Astrocyte of the spinal cord (primary cell): ENCODE measurements around the gene IFITM5.

Source experiments
- DNase-seq: peaks from one replicate; pipeline ENCODE4 v3.0.0; 2011; ENCODE audit warnings: low read depth, low spot score
- H3K4me3 ChIP-seq: 2 replicates; pipeline ENCODE4 v1.5.1; 2011; ENCODE audit warnings: low read depth, mild to moderate bottlenecking, low read length, moderate library complexity
- CTCF ChIP-seq: IDR thresholded peaks from 2 replicates; pipeline ENCODE4 v1.5.1; 2012; ENCODE audit warnings: low read depth, mild to moderate bottlenecking, low read length, inconsistent platforms
- in situ Hi-C: cut with HindIII; loops from 2 replicates; pipeline ENCODE4 v1.10.0; 2017; ENCODE audit warnings: low sequenced_read_pairs

Gene IFITM5

GRCh38 chr11:266676-267439, 32.5 kb downstream of the IFITM5 start:
- no peak for TF ChIP-seq CTCF
- H3K4me3 ChIP-seq = no peak overlapping the region
- no peak for DNase-seq
- in situ Hi-C loops = no loop called here

- DNase-seq = no peak
- no peak overlapping the region for H3K4me3 ChIP-seq
- in situ Hi-C loops = no loop called here
- TF ChIP-seq CTCF = no peak
These were observed 37.7 kb downstream of the IFITM5 start for GRCh38 chr11:261624-262023.

GRCh38 chr11:259413-259812, 39.9 kb downstream of the IFITM5 start:
- DNase-seq = no peak
- in situ Hi-C loops = no loop called here
- H3K4me3 ChIP-seq = no peak overlapping the region
- TF ChIP-seq CTCF = no peak

- in situ Hi-C loops = no loop called here
- no peak for TF ChIP-seq CTCF
- no peak for DNase-seq
- H3K4me3 ChIP-seq = no peak overlapping the region
These were observed 41.4 kb downstream of the IFITM5 start for GRCh38 chr11:257766-258493.

GRCh38 chr11:256952-257737, 42.2 kb downstream of the IFITM5 start:
- in situ Hi-C loops = no loop called here
- no peak for DNase-seq

More at GRCh38 chr11:256952-257737, 42.2 kb downstream of the IFITM5 start:
- no peak overlapping the region for H3K4me3 ChIP-seq
- no peak for TF ChIP-seq CTCF
